Right atrium auricular region (tissue), 2 donors: Measurements from ENCODE around the gene RBM17. TPM values are rescaled to one million over a fixed set of nuclear protein-coding genes. Genes with fewer than 3 reads are reported as not detected.

Experiments
- DNase-seq: peaks from one replicate; pipeline ENCODE4 v3.0.0-alpha.2; 2019; ENCODE audit warnings: low spot score
- H3K27ac ChIP-seq, 2 donors: fragments of 200-600 bp; sonication (generic); 1 replicate in 1 of 2; 2 replicates in 1 of 2; pipeline ENCODE4 v1.5.1; 2016 to 2019
- H3K27me3 ChIP-seq, 2 donors: fragments of 200-600 bp; sonication (generic); one replicate each; pipeline versions ENCODE4 v1.5.1 to v1.6.0; 2017 to 2019
- H3K36me3 ChIP-seq: fragments of 200-600 bp; sonication (generic); one replicate; pipeline ENCODE4 v1.5.1; 2016
- H3K4me1 ChIP-seq, 2 donors: fragments of 200-600 bp; sonication (generic); one replicate each; pipeline versions ENCODE4 v1.5.1 to v1.6.0; 2017 to 2019
- H3K4me3 ChIP-seq, 2 donors: fragments of 200-600 bp; sonication (generic); 1 replicate in 1 of 2; 2 replicates in 1 of 2; pipeline ENCODE4 v1.5.1; 2017 to 2019; ENCODE audit warnings: mild to moderate bottlenecking in 1 of 2, moderate library complexity in 1 of 2
- H3K9me3 ChIP-seq, 2 donors: fragments of 200-600 bp; sonication (generic); one replicate each; pipeline ENCODE4 v1.5.1; 2019
- CTCF ChIP-seq, 2 donors: fragments of 200-600 bp; sonication (generic); IDR thresholded peaks; one replicate each; pipeline ENCODE4 v1.5.1; 2019; ENCODE audit warnings: antibody characterized with exemption in 2 of 2
- total RNA-seq, 2 donors: library from RNA; depleted of rRNA; stranded (reverse); fragments of >200 nt; gene quantifications; one replicate each; pipeline ENCODE4 v1.1.0, GENCODE V29; 2016

Gene RBM17
- total RNA-seq, 2 donors from 2014 or later = 27.4 to 30.1 TPM

GRCh38 chr10:6135039-6135438, 46.2 kb downstream of the RBM17 start:
- Histone ChIP-seq H3K27ac (no peak overlapping the region), H3K4me3 (no peak overlapping the region), H3K36me3 (no peaks in the 10 kb centered on the region), H3K27me3 (no peaks in the 10 kb centered on the region), H3K4me1 (no peaks in the 10 kb centered on the region), H3K9me3 (no peaks in the 10 kb centered on the region)
- DNase-seq = no peak
- no peak for TF ChIP-seq CTCF (IDR thresholded peaks at IDR 0.05)

GRCh38 chr10:6135589-6136168, 46.8 kb downstream of the RBM17 start:
- DNase-seq = no peak
- no peaks in the 10 kb centered on the region for H3K4me1 ChIP-seq
- no peak overlapping the region for H3K27ac ChIP-seq
- H3K4me3 ChIP-seq = no peak overlapping the region
- TF ChIP-seq CTCF (IDR thresholded peaks at IDR 0.05) = no peak
- H3K27me3 ChIP-seq = no peaks in the 10 kb centered on the region
- H3K9me3 ChIP-seq = no peaks in the 10 kb centered on the region
- H3K36me3 ChIP-seq = no peaks in the 10 kb centered on the region

- no peak for TF ChIP-seq CTCF (IDR thresholded peaks at IDR 0.05)
- no peaks in the 10 kb centered on the region for H3K36me3 ChIP-seq
- no peaks in the 10 kb centered on the region for H3K9me3 ChIP-seq
Observed at GRCh38 chr10:6136215-6137201, 47.7 kb downstream of the RBM17 start.

GRCh38 chr10:6138456-6138855, 49.6 kb downstream of the RBM17 start:
- Histone ChIP-seq H3K27ac (no peak overlapping the region), H3K36me3 (no peaks in the 10 kb centered on the region), H3K4me1 (no peaks in the 10 kb centered on the region), H3K4me3 (no peak overlapping the region), H3K27me3 (no peaks in the 10 kb centered on the region), H3K9me3 (no peaks in the 10 kb centered on the region)
- DNase-seq = no peak
- no peak for TF ChIP-seq CTCF (IDR thresholded peaks at IDR 0.05)

More at GRCh38 chr10:6136215-6137201, 47.7 kb downstream of the RBM17 start:
- DNase-seq = no peak
- Histone ChIP-seq H3K4me3 (no peak overlapping the region), H3K4me1 (no peaks in the 10 kb centered on the region), H3K27ac (no peak overlapping the region), H3K27me3 (no peaks in the 10 kb centered on the region)

- Histone ChIP-seq H3K27ac (no peak overlapping the region), H3K9me3 (no peaks in the 10 kb centered on the region), H3K27me3 (no peaks in the 10 kb centered on the region), H3K36me3 (no peaks in the 10 kb centered on the region), H3K4me3 (no peak overlapping the region), H3K4me1 (peaks cover 3 to 6% of the 10 kb centered on the region in 2 donors)
- TF ChIP-seq CTCF (IDR thresholded peaks at IDR 0.05) = no peak
- no peak for DNase-seq
Observed at GRCh38 chr10:6139470-6139869, 50.6 kb downstream of the RBM17 start.
